Measurements from ENCODE around the gene CDHR5. TPM values are rescaled to one million over a fixed set of nuclear protein-coding genes. Genes with fewer than 3 reads are reported as not detected.
A peak's percentile ranks its signal among the peaks of the same experiment; 100 is the strongest.
"Not testable (repeated sequence)": the region's sequence is repeated elsewhere in the genome, so short reads cannot be mapped to it uniquely, and the experiment has no call there.

The CDHR5 gene
- total RNA-seq, 1 donor from 2014 or later = not detected

- peak in 1 of 2 donors; percentile 50 for DNase-seq (ENCODE audit: low read depth in 2 of 2)
Measured at GRCh38 chr11:587978-588380, 36.8 kb downstream of the CDHR5 start.

DNA sequence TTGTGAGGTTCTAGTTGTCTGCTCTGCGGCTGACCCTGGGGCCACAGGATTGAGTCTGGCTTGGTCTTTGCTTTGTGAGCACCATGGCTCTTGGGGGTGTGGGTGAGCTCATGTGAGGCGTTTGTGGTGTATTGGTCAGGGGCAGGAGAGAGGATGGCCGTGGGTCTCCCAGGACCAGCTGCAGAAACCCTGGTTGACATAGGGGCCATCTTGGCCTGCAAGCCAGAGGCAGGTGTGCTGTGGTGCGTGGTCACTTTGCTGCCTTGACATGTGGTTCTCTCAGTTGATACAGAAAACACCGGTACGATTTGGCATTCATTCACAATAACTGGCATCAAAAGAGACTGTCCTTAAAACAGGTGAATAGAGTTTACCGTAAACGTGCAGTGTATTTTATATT is 37.2 kb downstream of the CDHR5 start:
- DNase-seq (ENCODE audit: low read depth in 2 of 2) = no peak

- DNase-seq (ENCODE audit: low read depth in 2 of 2) = no peak
Measured at GRCh38 chr11:586376-587316, 38.1 kb downstream of the CDHR5 start.

- DNase-seq (ENCODE audit: low read depth in 2 of 2) = no peak
Measured at GRCh38 chr11:584287-584686, 40.5 kb downstream of the CDHR5 start.

DNA sequence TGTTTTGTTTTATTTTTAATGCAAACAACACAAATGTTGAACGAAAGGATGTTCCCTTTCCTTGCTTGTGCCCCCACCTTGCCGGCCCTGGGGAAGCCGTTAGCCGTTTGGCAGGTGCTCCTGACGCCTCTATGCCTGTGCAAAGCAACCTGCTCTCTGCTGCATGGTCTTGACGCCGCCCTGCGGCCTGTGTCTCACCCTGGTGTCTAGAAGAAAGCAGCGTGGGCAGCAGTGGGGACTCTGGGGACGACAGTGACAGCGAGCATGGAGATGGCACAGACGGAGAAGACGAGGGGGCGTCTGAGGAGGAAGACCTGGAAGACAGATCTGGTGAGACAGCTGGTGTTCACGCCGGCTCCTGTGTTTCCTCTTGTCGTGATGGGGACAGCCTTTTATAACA is 43.0 kb downstream of the CDHR5 start:
- no peak for DNase-seq (ENCODE audit: low read depth in 2 of 2)

DNA sequence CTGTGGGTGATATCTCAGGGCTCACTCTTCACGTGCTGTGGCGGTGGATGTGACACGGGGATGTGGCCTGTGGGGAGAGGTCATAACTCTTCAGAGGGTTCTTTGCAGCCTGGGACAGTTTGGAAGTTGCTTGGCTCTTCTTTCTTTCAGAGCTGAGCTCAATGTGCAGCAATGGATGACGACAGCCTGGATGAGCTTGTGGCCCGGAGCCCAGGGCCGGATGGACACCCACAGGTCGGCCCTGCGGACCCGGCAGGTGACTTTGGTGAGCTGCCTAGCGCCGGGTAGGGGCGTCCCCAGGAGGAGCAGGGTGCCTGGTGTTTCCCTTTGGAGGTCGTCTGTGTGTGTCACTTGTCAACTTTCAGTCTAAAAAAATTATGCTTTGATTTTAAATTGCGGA is 43.4 kb downstream of the CDHR5 start:
- no peak for DNase-seq (ENCODE audit: low read depth in 2 of 2)

- no peak for DNase-seq (ENCODE audit: low read depth in 2 of 2)
Measured at GRCh38 chr11:579830-580601, 44.7 kb downstream of the CDHR5 start.

GRCh38 chr11:578276-579035 is 46.3 kb downstream of the CDHR5 start:
- DNase-seq (ENCODE audit: low read depth in 2 of 2) = no peak

DNA sequence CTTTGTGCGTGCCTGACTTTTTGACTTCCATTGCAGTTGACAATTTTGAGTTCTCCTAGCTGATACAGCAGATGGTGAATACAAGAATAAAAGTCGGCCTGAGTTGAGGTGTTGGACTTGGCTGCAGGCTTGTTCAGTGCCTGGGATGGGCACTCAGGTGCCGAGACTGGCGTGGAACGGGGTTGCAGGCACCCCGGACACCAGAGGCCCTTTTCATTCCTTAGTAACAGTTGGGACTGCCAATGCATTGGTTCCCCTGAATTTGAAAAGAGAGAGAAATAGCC is 47.2 kb downstream of the CDHR5 start:
- DNase-seq (ENCODE audit: low read depth in 2 of 2) = no peak

GRCh38 chr11:576811-577610 is 47.7 kb downstream of the CDHR5 start:
- DNase-seq (ENCODE audit: low read depth in 2 of 2) = peak in 1 of 2 donors; percentile 18

DNA sequence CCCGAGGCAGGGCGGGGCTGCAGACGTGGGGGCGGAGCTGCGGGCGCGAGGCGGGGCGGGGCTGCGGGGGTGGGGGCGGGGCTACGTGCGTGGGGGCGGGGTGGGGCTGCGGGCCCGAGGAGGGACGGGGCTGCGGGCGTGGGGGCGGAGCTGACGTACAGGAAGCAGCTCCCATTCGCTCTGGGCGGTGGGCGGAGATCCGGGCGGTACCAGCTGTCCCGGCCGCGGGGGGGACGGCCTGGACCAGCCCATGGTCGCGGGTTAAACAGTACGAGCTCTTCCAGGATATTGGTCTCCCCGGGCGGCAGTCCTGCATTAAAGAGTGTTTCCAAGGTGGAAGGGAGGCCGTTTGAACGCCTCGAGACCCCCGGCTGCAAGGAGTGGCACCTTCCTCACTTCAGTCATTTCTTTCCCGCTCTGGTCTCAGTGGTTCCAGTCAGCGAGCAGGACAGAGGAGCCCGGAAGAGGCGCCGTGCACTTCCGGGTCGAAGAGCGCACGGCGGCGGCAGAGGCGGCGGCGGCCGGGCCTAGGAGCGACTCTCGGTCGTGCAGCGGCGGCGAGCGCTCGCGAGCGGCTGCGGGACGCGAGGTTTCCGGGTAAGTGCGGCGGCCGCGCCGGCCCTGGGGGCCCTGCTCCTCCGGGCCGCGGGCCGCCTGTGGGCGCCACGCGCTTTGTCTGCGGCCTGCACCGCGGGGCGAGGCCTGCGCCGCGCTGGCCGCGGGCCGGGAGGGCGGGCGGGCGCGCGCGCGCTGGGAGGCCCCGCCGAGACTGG is 48.6 kb downstream of the CDHR5 start, which contains the start of gene PHRF1:
TSS of gene PHRF1 (plus strand) at position 475 of the 773 bp plus-strand sequence. CDS start 5,043 bp downstream, outside the sequence.
- DNase-seq (ENCODE audit: low read depth in 2 of 2) = peak; percentile 86 to 96

- no peak for DNase-seq (ENCODE audit: low read depth in 2 of 2)
Measured at GRCh38 chr11:575313-575995, 49.3 kb downstream of the CDHR5 start.

- no peak for DNase-seq (ENCODE audit: low read depth in 2 of 2)
Measured at GRCh38 chr11:574632-575312, 50.0 kb downstream of the CDHR5 start.

DNA sequence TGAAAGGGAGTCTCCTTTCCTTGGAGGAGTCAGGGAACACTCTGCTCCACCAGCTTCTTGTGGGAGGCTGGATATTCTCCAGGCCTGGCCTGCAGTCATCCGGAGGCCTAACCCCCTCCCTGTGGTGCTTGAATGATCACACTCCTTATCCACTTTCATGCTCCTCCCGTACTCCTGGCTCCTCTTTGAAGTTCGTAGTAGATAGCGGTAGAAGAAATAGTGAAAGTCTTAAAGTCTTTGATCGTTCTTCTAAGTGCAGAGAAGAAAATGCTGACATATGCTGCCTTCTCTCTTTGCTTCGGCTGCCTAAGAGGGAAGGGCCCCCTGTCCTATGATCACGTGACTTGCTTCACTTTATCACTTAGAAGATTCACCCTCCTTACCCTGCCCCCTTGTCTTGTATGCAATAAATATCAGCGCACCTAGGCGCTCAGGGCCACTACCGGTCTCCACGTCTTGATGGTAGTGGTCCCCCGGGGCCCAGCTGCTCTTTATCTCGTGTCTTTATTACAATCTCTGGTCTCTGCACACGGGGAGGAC is 50.7 kb downstream of the CDHR5 start:
- not testable (repeated sequence) for DNase-seq (ENCODE audit: low read depth in 2 of 2)

GRCh38 chr11:573146-573759 is 51.5 kb downstream of the CDHR5 start:
- DNase-seq (ENCODE audit: low read depth in 2 of 2) = no peak

GRCh38 chr11:571802-572185 is 53.0 kb downstream of the CDHR5 start:
- DNase-seq (ENCODE audit: low read depth in 2 of 2) = no peak

DNA sequence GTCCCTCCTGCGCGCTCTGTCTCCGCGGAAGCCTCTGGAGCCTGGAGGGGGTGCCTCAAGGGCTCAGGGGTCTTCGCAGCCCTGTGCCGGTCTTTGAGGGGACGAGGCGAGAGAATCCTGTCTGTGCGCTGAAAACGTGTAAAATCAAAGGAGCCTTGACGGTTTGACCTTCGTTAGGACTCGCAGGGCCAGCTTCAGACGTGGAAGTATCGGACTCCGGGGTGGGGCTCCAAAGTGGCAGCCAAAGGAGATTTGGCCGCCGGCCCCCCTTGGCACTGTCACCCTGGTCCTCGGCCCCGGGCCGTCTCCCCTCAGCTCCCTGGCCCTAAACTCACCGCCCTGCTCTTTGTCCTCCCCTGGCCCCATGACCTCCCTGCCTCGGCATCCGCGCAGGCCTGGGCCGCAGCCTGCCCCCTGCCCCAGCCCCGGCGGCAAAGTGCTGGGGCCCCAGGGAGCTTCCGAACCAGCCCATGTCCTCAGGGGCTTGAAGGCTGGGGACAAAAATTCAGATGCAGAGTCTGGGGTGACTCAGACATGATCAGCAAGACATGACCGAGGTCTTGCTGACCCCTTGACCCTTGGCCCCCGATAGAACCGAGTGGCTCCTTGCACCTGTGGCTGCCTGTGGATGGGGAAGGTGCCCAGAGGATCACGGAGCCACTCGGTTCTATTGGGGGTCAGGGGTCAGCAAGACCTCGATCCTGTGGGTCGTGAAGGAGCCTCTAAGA is 55.4 kb downstream of the CDHR5 start:
- no peak for DNase-seq (ENCODE audit: low read depth in 2 of 2)
